HG03103 (cell line): ENCODE results near the gene SEPTIN8.

Experiments used
- ATAC-seq: cut with Tn5 transposase; IDR thresholded peaks from one replicate; pipeline ENCODE4 v1.9.1; 2021; ENCODE audit warnings: low read depth; ENCODE audit not compliant: unreplicated experiment

SEPTIN8 gene

DNA sequence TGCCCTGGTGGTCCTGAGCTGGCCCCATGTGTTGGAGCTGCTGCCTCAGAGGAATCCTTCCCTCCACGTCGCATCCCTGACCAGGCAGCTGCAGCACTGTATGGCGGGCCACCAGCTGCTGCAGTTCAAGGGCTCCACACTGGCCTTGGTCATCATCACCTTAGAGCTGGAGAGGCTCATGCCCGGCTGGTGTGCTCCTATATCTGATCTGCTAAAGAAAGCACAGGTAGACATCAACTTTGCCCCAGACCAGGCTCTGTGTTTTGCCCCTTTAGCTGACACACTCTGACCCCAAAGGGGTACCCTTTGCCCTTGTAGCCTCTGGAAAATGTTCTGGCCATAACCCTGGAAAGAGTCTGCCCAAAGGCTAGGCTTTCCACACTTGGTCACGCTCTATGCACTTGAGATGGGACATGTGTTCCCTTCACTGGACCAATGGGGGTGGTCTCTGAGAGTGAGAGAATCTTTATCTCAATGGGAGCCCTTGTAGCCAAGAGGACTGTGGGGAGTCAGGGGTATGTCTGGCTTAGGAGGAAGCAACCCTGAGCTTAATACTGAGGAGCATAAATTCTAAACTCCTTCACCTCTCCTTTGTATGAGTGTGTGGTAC lies 25.0 kb downstream of the SEPTIN8 start:
- no peak for ATAC-seq

DNA sequence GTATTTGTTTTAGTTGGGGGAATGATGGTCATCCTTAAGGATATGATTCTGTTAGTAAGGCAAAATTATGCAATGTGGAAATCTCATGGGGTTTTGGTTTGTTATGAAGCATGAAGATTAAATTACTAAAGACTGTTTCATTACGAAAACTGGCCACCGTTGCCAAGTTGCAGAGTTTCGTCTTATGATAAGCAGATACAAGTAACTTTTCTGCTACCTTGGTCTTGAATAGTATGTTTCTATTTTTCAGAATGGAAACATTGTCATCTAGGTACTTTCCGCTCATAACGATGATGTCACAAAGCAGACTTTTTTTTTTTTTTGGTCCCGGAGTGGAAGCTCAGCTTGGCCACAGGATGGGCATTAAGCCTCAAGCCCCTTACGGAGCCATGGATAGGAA lies 25.6 kb downstream of the SEPTIN8 start:
- no peak for ATAC-seq

DNA sequence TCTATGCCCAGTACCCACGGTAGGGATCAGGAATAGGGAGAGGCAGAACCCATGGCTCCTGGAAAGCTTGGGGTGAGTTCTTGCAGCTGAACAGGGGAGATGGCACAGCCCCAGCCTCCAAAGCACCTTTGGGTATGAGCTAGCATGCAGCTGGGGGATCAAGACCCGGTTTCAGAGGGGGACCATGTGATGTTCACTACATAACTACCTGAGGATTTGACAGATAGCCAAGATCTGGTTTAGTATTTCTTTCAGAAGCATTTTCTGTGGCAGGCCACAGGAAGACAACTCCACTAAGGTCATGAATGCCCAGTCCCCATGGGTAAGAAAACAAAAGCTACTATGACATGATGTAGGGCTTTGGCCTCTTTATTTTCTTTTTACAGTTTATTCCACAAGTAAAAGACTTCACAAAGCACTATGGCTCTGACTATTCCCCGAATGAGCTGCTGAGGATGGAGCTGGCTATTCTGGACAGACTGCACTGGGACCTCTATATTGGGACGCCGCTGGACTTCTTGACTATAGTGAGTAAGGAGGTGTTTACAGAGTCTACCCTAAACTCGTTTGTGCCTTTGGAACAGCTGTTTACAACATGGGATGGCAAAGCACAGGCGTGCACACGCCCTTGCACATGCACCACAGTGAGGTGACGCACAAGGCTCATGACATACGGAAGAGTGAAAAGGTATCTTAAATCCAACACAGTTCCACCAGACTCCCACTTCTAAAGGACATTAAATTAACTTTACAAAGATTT lies 26.4 kb downstream of the SEPTIN8 start:
- no peak for ATAC-seq

DNA sequence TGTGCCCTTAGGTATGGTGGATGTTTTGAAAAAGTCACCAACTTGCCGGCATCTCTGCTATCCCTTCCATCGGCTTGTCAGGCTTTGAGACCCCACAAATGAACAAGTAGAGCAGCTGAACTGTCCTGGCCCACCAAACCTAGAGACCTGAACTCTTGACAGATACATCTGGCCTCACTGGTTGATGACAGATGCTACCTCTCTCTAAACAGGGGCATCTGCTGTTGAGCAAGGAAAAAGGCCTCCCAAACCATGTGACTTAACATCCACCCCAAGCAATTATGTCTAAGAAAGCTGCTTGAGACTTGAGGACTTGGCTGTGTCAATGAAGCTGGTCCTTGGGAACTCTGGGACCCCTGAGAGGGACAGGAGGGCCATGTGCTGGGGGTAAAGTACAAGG lies 27.5 kb downstream of the SEPTIN8 start:
- no peak for ATAC-seq

DNA sequence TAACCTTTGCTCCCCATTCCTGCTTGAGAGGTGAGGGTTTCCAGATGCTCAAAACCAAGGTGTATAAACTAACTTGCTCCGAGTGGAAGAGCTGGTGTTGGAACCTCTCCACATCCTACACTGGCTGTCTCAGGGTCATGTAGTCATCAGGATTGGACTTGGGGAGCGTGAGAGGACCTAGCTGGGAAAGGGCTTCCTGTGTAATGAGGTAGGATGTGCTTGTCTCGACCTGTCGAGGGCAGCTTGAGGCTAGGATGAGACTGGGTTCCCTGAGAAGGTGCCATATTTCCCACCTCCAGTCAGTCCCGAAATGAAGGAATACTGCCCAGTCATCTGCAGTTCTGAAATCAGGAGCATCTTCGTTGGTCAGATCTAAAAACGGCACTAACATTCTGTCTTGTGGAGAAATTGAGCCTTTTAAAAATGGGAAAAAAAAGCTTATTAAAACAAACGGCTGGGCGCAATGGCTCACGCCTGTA lies 28.5 kb downstream of the SEPTIN8 start:
- no peak for ATAC-seq

DNA sequence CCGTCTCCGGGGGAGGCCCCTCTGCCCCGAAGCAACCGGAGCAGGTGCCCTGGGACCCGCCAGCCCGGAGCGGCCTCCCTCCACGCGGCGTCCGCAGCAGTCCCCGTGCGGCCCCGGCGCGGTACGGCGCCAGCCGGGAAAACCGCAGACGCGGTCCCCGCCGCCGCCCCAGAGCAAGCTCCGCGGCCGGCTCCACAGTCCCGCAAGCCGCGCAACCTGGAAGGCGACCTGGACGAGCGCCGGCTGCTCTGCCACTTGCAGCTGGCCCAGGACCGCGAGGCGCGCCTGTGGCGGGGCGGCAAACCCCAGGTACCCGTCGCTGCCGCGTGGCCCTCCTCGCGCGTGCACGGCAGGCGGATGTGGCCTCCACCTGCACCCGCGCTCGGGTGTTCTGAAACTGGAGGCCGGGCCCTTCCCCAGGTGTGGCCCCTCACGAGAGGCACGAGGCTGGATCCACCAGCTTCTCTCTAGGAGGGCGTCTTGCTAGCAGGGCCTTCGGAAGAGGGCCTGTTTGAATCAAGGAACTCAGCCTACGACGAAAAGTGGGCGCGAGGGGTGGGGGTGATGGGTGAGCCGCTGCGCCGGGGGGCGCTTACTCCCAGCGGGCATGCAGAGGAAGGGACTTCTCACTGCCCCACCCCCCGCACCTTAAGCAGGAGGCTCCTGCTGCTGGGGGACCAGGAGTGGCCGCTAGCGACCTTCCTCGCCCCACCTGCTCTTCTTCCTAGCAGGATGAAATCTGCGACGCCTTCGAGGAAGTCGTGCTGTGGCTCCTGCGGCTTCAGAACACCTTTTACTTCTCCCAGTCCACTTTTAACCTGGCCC lies 29.2 kb downstream of the SEPTIN8 start:
- no peak for ATAC-seq

DNA sequence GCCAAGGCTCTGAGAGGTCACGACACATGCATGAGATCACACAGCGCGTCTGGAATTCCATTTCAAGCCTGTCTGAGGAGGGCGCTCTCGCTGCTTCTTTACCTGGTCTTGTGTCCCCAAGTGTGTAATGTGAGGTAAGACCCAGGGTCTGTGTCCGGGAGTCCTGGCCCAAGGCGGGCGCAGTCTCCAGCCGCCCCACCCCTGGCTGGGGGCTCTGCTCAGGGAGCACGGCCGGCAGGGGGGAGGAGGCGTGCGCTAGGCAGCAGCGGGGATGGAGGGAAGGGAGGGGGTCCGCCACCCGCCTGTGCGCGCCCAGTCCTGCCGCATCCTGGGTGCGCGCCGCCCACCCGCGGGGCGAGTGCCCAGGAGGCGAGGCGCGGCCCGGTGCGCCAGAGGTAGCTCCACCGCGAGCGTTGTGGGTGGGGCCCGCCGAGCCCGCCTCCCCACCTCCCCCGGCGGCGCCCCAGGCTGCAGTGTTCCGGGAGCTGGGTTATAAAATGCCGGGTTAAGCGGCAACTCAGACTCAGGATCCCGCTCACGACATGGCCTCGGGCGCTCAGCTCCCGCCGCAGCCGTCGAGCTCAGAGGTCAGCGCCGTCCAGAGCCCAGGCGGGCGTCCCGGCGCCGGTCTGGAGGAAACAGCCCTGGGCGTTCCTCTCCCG lies 30.0 kb downstream of the SEPTIN8 start, which contains the start of gene CCNI2:
Gene CCNI2 (plus strand): TSS at position 473 of the 662 bp plus-strand sequence. CDS start 70 bp downstream, at position 543.
- ATAC-seq, result no peak

DNA sequence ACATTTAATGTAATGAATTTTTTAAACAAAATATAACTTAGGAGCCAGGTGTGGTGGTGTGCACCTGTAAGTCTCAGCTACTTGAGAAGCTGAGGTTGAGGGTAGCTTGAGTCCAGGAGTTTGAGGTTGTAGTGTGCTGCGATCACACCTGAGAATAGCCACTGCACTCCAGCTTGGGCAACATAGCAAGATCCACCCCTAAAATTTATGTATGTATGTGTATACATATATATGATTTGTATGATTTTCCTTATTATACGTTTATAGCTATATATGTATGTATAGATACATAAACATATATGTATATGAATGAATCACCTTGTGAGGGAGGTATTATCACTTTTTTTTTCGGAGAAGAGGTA lies 30.5 kb downstream of the SEPTIN8 start:
- ATAC-seq, result no peak

DNA sequence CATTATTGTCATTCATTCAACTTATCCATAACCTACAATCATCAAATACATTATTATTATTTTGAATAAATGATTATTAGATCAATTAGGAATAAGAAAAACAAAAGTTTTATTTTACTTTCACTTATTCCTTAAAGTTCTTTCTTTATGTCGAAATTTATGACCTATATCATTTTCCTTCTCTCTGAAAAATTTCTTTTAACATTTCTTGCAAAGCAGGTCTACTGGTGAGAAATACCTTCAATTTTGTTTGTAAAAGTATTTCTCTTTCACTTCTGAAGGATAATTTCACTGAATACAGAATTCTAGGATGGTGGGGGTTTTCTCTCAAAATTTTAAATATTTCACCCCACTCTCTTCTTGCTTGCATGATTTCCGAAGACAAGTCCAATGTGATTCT lies 32.4 kb downstream of the SEPTIN8 start:
- ATAC-seq, result no peak

DNA sequence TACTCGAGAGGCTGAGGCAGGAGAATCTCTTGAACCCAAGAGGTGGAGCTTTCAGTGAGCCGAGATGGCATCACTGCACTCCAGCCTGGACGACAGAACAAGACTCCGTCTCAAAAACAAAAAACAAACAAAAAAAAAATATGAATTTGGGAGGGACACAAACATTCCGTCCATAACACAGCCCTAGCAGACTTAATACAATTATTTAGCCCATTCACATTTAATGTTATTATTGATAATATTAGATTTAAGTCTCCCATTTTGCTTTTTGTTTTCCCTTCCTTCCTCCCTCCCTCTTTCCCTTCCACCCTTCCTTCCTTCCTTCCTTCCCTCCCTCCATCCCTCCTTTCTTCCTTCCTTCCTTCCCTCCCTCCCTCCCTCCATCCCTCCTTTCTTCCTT lies 34.4 kb downstream of the SEPTIN8 start:
- no peak for ATAC-seq

DNA sequence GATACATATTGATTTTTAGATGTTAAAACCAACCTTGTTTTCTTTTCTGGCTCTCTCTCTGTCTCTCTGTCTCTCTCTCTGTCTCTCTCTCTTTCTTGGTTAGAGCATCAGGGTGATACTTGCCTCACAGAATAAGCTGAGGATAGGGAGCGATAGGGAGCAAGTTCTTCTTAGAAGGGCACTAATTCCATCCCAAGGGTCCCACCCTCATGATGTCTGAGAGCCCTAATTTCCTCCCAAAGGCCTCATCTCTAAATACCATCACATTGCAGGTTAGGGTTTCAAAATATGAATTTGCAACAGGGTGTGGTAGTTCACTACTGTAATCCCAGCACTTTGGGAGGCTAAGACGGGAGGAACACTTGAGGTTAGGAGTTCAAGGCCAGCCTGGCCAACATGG lies 34.9 kb downstream of the SEPTIN8 start:
- ATAC-seq, result no peak

DNA sequence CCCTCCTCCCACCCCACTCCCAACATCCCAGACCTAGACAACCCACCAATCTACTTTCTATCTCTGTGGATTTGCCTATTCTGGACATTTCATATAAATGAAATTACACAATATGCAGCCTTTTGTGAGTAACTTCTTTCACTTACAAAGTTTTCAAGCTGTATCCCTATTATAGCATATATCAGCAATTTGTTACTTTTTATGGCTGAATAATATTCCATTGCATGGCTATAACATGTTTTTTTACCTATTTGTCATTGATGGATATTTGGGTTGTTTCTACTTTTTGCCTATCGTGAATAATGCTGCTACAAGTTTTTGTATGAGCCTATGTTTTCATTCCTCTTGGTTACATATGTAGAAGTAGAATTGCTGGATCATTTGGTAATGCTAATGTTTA lies 37.8 kb downstream of the SEPTIN8 start:
- ATAC-seq, result no peak

DNA sequence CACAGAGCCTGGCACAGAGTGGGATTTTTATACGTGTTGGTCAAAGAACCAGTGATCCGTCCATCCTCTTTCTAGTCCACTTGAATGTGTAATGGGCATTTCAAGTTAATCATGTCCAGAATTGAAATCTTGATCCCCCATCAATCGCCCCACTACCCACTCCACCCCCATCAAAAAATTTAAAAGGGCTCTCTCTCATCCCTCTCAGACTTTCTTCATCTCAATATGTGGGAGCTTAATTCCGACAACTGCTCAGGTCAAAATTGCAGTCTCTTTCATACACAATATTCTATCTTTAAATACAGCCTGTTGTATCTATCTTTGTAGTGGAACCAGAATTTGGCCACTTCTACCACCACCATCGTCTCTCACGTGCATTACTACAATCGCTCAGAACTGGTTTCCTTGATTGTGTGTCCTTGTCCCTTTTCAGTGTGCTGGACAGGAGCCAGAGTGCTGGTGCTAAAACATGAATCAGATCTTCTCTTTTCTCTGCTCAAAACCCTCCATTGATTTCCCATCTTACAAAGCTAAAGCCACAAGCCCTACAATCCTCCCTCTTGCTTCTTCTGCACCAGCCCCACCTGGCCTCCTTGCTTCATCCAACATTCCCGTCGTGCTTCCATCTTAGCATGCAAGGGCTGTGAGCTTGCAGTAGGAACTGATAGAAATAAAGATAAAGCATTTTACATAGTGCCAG lies 38.9 kb downstream of the SEPTIN8 start:
- ATAC-seq, result no peak

DNA sequence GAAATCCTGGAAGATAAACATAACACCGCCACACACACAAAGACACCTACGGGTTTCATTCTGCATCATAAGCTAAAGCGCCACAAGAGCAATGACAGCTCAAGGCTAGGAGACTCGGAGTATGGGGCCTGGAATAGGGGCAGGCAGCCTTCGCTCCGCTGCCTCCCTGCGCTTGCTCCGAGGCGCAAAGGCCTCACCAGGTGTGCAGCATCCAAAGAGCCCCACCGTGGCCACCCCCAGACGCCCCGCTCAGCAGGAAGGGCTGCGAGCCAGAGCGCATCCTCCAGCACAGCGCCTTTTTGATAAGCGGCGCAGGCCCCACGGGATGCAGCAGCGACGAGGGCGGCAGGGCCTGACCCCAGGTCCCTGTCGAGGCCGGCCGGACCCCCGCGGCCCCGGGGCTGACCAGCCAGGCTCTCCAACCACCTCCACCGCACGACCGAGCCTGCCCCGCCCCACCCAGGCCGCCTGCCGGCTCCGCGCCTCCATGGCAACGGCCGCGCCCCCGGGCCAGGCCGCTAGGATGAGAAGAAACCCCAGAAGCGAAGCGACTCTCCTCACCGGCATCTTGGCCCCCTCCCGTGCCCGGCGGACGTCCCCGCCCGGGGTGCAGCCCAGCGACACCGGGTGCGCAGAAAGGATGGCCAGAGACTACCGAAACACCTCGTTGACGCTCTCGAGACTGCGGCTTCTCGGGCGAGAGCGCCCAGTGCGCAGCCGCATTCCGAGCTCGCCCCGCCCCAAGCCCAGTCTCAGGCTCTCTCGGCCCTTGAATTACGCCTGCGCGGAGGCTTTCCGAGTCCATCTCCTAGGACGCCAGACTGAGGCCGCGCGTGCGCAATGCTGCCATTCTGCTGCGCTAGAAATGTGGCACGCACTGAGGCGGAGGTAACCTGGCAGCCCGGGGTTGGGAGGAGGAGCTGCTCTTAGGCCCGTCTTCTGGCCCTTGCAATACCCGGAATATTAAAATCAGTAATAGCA lies 39.9 kb downstream of the SEPTIN8 start, which contains the start of gene KIF3A:
Gene KIF3A (minus strand): TSS at position 694 of the 981 bp plus-strand sequence. CDS start 127 bp downstream, at position 567.
- peak; percentile 82 for ATAC-seq

DNA sequence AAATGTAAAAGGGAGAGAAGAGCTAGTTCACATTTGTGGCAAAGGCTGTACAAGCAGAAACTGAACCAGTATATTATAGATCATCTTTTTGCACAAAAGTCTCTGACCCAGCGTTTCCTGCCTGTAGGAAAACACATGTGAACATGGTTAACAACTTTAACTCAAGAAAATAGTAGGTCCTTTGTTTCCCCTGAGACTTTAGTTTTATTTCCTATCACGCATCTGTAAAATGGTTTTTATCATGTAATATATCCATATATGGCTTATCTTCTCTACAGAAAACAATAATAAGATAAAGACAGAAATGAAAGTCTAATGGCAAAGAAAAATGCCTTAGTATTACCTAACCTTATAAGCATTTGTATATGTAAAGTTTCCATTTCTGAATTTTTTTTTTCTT lies 42.4 kb downstream of the SEPTIN8 start:
- no peak for ATAC-seq

DNA sequence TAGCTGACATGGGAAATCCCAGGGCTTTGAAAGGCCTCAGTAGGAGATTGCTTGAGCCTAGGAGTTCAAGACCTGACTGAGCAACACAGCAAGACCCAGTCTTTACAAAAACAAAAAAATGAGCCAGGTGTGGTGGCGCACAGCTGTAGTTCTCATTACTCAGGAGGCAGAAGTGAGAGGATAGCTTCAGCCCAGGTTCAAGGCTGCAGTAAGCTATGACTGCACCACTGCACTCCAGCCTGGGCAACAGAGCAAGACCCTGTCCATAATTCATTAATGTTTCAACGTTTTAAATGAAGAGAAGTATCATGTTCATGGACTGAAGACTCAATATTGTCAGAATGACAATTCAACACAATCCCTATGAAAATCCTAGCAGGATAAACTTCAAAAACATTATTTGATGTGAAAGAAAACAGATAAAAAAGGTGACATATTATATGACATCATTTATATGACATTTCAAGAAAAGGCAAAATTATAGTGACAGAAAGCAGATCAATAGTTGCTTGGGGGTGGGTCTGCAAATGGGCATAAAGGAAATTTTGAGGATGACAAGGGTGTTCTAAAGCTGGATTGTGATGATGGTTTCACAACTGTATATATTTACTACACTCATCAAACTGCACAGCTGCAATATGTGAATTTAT lies 43.4 kb downstream of the SEPTIN8 start:
- ATAC-seq, result no peak

DNA sequence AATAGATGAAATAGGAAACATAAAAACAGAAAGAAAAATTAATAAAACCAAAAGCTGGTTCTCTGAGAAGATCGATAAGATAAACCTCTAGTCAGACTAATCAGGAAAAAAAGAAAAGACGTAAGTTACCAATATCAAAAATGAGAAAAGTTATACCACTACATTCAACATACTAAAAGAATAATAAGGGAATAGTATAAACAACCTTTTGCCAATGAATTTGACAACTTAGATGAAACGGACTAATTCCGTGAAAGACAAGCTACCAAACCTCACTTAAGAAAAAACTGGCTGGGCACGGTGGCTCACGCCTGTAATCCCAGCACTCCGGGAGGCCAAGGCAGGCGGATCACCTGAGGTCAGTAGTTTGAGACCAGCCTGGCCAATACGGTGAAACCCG lies 47.1 kb downstream of the SEPTIN8 start:
- ATAC-seq, result no peak

DNA sequence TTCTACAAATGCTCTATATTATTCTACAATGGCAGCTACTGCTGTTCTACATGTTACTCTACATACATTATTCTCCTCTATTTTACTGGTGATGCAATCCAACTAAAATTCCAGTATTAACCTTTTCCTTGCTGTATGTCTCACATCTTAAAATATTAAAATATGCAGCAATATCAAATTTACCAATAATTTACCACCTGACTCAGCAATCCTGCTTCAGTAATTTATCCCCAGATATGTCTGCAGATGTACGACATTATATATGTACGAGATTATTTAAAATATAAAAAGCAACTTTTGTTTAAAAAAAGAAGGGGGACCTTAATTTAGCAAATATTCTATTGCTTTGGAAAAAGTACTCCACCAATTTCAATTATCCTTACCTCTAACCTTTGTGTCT lies 51.3 kb downstream of the SEPTIN8 start:
- ATAC-seq, result no peak
